Smooth muscle cell (in vitro differentiated cells): ENCODE measurements around the gene ID2. TPM values are rescaled to one million over a fixed set of nuclear protein-coding genes. Genes with fewer than 3 reads are reported as not detected.

Experiments
- DNase-seq: peaks from one replicate; lab custom pipeline; 2025; ENCODE audit not compliant: unreplicated experiment; lab: John Stamatoyannopoulos, UW
- H2AFZ ChIP-seq: fragments of 200-600 bp; sonication (generic); 2 replicates; pipeline ENCODE4 v1.6.0; 2016; ENCODE audit warnings: antibody characterized with exemption, low read depth, mild to moderate bottlenecking
- H3F3A ChIP-seq: fragments of 200-600 bp; sonication (generic); 2 replicates; pipeline ENCODE4 v1.6.0; 2017; ENCODE audit warnings: antibody characterized with exemption, low read depth
- H3K27ac ChIP-seq: fragments of 200-600 bp; sonication (generic); 2 replicates; pipeline ENCODE4 v1.5.1; 2016; ENCODE audit warnings: low read depth, mild to moderate bottlenecking
- H3K27me3 ChIP-seq: fragments of 200-600 bp; sonication (generic); 2 replicates; pipeline ENCODE4 v1.6.1; 2016; ENCODE audit warnings: low read depth, mild to moderate bottlenecking
- H3K36me3 ChIP-seq: fragments of 200-600 bp; sonication (generic); 2 replicates; pipeline ENCODE4 v1.5.1; 2016; ENCODE audit warnings: low read depth
- H3K4me1 ChIP-seq: fragments of 200-600 bp; sonication (generic); 2 replicates; pipeline ENCODE4 v1.5.1; 2016; ENCODE audit warnings: low read depth
- H3K4me2 ChIP-seq: fragments of 200-600 bp; sonication (generic); 2 replicates; pipeline ENCODE4 v1.6.0; 2016; ENCODE audit warnings: mild to moderate bottlenecking
- H3K4me3 ChIP-seq: fragments of 200-600 bp; sonication (generic); 2 replicates; pipeline ENCODE4 v1.5.1; 2016; ENCODE audit warnings: mild to moderate bottlenecking
- H3K79me2 ChIP-seq: fragments of 200-600 bp; sonication (generic); 2 replicates; pipeline ENCODE4 v1.6.0; 2016; ENCODE audit warnings: low read depth, mild to moderate bottlenecking
- H3K9ac ChIP-seq: fragments of 200-600 bp; sonication (generic); 2 replicates; pipeline ENCODE4 v1.6.0; 2016; ENCODE audit warnings: low read depth
- H3K9me3 ChIP-seq: fragments of 200-600 bp; sonication (generic); replicated peaks from 2 replicates; pipeline ENCODE4 v1.5.1; 2016; ENCODE audit warnings: low read depth
- H4K20me1 ChIP-seq: fragments of 200-600 bp; sonication (generic); 2 replicates; pipeline ENCODE4 v1.6.0; 2016; ENCODE audit warnings: low read depth
- CTCF ChIP-seq: fragments of 200-600 bp; sonication (generic); IDR thresholded peaks from 2 replicates; pipeline ENCODE4 v1.5.1; 2017; ENCODE audit warnings: borderline replicate concordance, mild to moderate bottlenecking, antibody characterized with exemption; ENCODE audit not compliant: insufficient read depth, poor library complexity, severe bottlenecking
- WGBS: methylation state at CpG from one replicate; pipeline ENCODE4 v1.1.7; 2016; ENCODE audit warnings: low lambda C conversion rate; 5-methylcytosine and 5-hydroxymethylcytosine counted together
- polyA plus RNA-seq: library from polyadenylated mRNA; unstranded; fragments of >200 nt; fragmentation: Nextera tagmentation; extraction: Ambion mirVana; gene quantifications from 2 replicates; pipeline ENCODE4 v1.2.1, GENCODE V29; 2016
- total RNA-seq: library from RNA; depleted of rRNA; stranded (reverse); fragments of >200 nt; gene quantifications from 2 replicates; pipeline ENCODE4 v1.2.3, GENCODE V29; 2014

The ID2 gene
- total and polyA plus RNA-seq, 2 experiments from 2014 or later, result 83.9 to 218 TPM

- Histone ChIP-seq H3K9ac (no peak overlapping the region), H3K79me2 (no peaks in the 10 kb centered on the region), H2AFZ (no peak overlapping the region), H3K36me3 (no peaks in the 10 kb centered on the region), H3K4me1 (no peaks in the 10 kb centered on the region), H3K4me3 (no peak overlapping the region), H3K27me3 (no peaks in the 10 kb centered on the region), H3F3A (no peaks in the 10 kb centered on the region), H4K20me1 (no peaks in the 10 kb centered on the region), H3K4me2 (no peak overlapping the region), H3K27ac (no peak overlapping the region), H3K9me3 (no peaks in the 10 kb centered on the region)
- 93% methylated on average over 8 of the region's 8 CpGs for WGBS
- no peak for DNase-seq
- TF ChIP-seq CTCF, result no peak
Measured at GRCh38 chr2:8671176-8671575, 10.7 kb upstream of the ID2 start.

DNA sequence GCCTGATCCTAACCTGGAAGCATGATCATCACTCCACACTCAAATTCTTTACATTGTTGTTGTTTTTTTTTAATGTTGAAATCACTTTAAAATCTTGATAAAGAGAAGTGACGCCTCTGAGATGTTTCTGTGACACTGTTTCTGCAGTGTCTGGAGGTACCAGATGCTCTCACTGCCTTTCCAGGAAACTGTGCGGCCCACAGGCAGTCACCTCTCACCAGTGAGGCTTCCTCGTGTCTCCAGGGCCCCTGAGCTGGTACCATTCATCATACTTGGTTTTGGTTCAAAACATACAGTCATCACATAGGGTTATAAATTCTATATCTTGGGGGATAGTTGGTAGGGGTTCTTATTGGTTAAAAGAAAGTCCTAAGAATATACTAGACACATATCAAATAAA is 10.1 kb upstream of the ID2 start:
- Histone ChIP-seq H3K36me3 (no peaks in the 10 kb centered on the region), H2AFZ (no peak overlapping the region), H3K4me1 (peaks cover 2% of the 10 kb centered on the region), H3K27ac (no peak overlapping the region), H3F3A (no peaks in the 10 kb centered on the region), H4K20me1 (no peaks in the 10 kb centered on the region), H3K9ac (no peak overlapping the region), H3K9me3 (no peaks in the 10 kb centered on the region), H3K4me3 (no peak overlapping the region), H3K4me2 (no peak overlapping the region), H3K27me3 (no peaks in the 10 kb centered on the region), H3K79me2 (no peaks in the 10 kb centered on the region)
- TF ChIP-seq CTCF, result no peak
- DNase-seq, result no peak
- 91% methylated on average over 3 of the region's 3 CpGs for WGBS

DNA sequence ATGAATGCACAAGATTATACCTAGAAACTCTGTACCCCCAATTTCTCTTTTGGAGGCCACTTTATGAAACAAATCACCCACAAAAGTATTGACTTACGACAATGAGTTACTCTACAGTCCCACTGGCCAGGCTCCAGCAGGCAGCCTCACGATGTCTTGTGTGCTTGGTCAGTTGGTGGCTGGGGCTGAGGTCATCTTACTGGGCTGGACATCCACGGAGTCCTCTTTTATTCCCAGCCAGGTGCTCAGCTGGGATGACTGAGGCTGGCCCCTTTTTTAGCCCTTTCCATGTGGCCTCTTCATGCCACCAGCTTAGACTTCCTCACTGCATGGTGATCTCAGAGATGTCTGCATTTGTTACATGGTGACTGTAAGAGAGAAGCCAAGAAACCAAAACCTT is 8.9 kb upstream of the ID2 start:
- Histone ChIP-seq H3K9ac (no peak overlapping the region), H4K20me1 (no peaks in the 10 kb centered on the region), H3K4me3 (no peak overlapping the region), H3K36me3 (no peaks in the 10 kb centered on the region), H3K27me3 (no peaks in the 10 kb centered on the region), H3K79me2 (no peaks in the 10 kb centered on the region), H2AFZ (no peak overlapping the region), H3F3A (peaks cover 9% of the 10 kb centered on the region), H3K4me1 (peaks cover 14% of the 10 kb centered on the region), H3K4me2 (no peak overlapping the region), H3K9me3 (no peaks in the 10 kb centered on the region), H3K27ac (no peak overlapping the region)
- DNase-seq, result no peak
- TF ChIP-seq CTCF, result no peak
- WGBS, result 94% methylated on average over 3 of the region's 3 CpGs

DNA sequence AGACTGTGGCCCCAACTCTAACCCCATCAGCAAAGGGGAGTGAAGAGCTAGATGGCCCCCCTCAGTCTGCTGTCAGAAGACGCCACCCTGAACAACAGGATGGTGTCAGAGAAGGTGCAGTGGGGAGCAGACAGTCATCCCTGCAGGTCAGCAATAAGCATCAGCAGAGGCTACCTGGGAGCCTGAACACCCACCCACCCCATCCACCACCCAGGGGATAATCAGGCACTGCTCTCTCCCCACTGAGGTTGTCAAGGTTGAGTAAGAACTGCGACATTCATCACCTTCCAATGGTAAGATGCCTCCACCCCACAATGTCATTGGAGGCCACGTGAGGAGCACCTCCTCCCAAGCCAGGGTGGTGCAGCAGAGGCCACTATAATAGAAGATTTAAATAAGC is 8.5 kb upstream of the ID2 start:
- Histone ChIP-seq H3K4me2 (no peak overlapping the region), H3K9ac (no peak overlapping the region), H2AFZ (no peak overlapping the region), H3K4me1 (peaks cover 18% of the 10 kb centered on the region), H3K27ac (no peak overlapping the region), H3F3A (peaks cover 13% of the 10 kb centered on the region), H3K4me3 (no peak overlapping the region), H3K79me2 (no peaks in the 10 kb centered on the region), H3K9me3 (no peaks in the 10 kb centered on the region), H3K36me3 (no peaks in the 10 kb centered on the region), H4K20me1 (no peaks in the 10 kb centered on the region), H3K27me3 (no peaks in the 10 kb centered on the region)
- DNase-seq, result no peak
- TF ChIP-seq CTCF, result no peak
- 98% methylated on average over 3 of the region's 3 CpGs for WGBS
